ENCODE data around the gene FHIT.
"Not testable (repeated sequence)": the region's sequence is repeated elsewhere in the genome, so short reads cannot be mapped to it uniquely, and the experiment has no call there.

The FHIT gene

GRCh38 chr3:61051666-61052065 lies 199.6 kb downstream of the FHIT start:
- DNase-seq: no peak

GRCh38 chr3:61045169-61045568 lies 206.1 kb downstream of the FHIT start:
- DNase-seq: not testable (repeated sequence)

GRCh38 chr3:61043156-61043555 lies 208.1 kb downstream of the FHIT start:
- no peak for DNase-seq

GRCh38 chr3:61040618-61041017 lies 210.6 kb downstream of the FHIT start:
- DNase-seq: no peak

- no peak for DNase-seq
Observed at GRCh38 chr3:61035573-61035972, 215.7 kb downstream of the FHIT start.

GRCh38 chr3:61032991-61033390 lies 218.3 kb downstream of the FHIT start:
- DNase-seq: no peak

- DNase-seq: no peak
Observed at GRCh38 chr3:61031503-61031902, 219.7 kb downstream of the FHIT start.

GRCh38 chr3:61030469-61031035 lies 220.7 kb downstream of the FHIT start:
- no peak for DNase-seq

GRCh38 chr3:61029194-61029593 lies 222.1 kb downstream of the FHIT start:
- no peak for DNase-seq

- no peak for DNase-seq
Observed at GRCh38 chr3:61018807-61019206, 232.4 kb downstream of the FHIT start.

GRCh38 chr3:61017028-61017427 lies 234.2 kb downstream of the FHIT start:
- not testable (repeated sequence) for DNase-seq

GRCh38 chr3:61015859-61016258 lies 235.4 kb downstream of the FHIT start:
- no peak for DNase-seq

GRCh38 chr3:61015408-61015807 lies 235.8 kb downstream of the FHIT start:
- DNase-seq: no peak

GRCh38 chr3:61008998-61009380 lies 242.3 kb downstream of the FHIT start:
- DNase-seq: no peak

- no peak for DNase-seq
Observed at GRCh38 chr3:61008153-61008997, 242.9 kb downstream of the FHIT start.

GRCh38 chr3:61005591-61005990 lies 245.7 kb downstream of the FHIT start:
- DNase-seq: no peak

- DNase-seq: no peak
Observed at GRCh38 chr3:60998858-60999257, 252.4 kb downstream of the FHIT start.

- no peak for DNase-seq
Observed at GRCh38 chr3:60992395-60992794, 258.9 kb downstream of the FHIT start.

GRCh38 chr3:60990442-60990730 lies 260.9 kb downstream of the FHIT start:
- no peak for DNase-seq

GRCh38 chr3:60989626-60990441 lies 261.4 kb downstream of the FHIT start:
- DNase-seq: no peak

GRCh38 chr3:60987191-60987590 lies 264.1 kb downstream of the FHIT start:
- not testable (repeated sequence) for DNase-seq

- DNase-seq: no peak
Observed at GRCh38 chr3:60986552-60986951, 264.7 kb downstream of the FHIT start.

- DNase-seq: no peak
Observed at GRCh38 chr3:60983906-60984305, 267.3 kb downstream of the FHIT start.

GRCh38 chr3:60980342-60980692 lies 270.9 kb downstream of the FHIT start:
- DNase-seq: no peak

All from stimulated activated CD4-positive, alpha-beta T cell treated with anti-CD3 and anti-CD28 coated beads, Interleukin-2, amount 100 ng/mL, for 48 hours (primary cell).